Measurements from ENCODE around the gene CIAO2B.

DNA sequence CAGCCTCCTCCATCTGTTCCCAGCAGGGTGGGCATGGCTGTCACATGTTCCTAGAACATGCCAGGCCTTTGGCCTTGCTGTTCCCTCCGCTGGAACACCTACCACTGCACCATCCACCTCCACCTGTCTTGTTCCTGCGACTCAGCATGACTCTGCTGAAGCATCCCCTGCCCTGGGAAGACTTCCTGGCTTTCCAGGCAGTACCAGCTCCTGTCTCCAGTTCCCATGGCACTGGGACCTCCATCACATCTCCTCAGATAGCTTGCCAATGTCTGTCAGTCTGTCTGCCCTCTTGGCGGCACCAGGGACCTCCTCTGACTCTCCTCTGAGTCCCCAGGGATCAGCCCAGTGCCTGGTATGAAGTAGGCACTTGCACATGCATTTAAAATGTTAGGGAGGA lies 38.2 kb downstream of the CIAO2B start:
- TF ChIP-seq, protein P1, sequence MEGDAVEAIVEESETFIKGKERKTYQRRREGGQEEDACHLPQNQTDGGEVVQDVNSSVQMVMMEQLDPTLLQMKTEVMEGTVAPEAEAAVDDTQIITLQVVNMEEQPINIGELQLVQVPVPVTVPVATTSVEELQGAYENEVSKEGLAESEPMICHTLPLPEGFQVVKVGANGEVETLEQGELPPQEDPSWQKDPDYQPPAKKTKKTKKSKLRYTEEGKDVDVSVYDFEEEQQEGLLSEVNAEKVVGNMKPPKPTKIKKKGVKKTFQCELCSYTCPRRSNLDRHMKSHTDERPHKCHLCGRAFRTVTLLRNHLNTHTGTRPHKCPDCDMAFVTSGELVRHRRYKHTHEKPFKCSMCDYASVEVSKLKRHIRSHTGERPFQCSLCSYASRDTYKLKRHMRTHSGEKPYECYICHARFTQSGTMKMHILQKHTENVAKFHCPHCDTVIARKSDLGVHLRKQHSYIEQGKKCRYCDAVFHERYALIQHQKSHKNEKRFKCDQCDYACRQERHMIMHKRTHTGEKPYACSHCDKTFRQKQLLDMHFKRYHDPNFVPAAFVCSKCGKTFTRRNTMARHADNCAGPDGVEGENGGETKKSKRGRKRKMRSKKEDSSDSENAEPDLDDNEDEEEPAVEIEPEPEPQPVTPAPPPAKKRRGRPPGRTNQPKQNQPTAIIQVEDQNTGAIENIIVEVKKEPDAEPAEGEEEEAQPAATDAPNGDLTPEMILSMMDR (conservative IDR thresholded peaks at IDR 0.05; ENCODE audit: low read depth in 2 of 2), result no peak
- TF ChIP-seq, protein P2, sequence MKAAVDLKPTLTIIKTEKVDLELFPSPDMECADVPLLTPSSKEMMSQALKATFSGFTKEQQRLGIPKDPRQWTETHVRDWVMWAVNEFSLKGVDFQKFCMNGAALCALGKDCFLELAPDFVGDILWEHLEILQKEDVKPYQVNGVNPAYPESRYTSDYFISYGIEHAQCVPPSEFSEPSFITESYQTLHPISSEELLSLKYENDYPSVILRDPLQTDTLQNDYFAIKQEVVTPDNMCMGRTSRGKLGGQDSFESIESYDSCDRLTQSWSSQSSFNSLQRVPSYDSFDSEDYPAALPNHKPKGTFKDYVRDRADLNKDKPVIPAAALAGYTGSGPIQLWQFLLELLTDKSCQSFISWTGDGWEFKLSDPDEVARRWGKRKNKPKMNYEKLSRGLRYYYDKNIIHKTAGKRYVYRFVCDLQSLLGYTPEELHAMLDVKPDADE (IDR thresholded peaks at IDR 0.05), result no peak
- TF ChIP-seq POLR2AphosphoS5 (IDR thresholded peaks at IDR 0.05; ENCODE audit: low read depth) (no peak), EZH2 (IDR thresholded peaks at IDR 0.05; ENCODE audit: low read depth, unreplicated experiment) (no peak), NANOG (IDR thresholded peaks at IDR 0.05; ENCODE audit: borderline replicate concordance) (no peak), EZH2phosphoT487 (IDR thresholded peaks at IDR 0.05; ENCODE audit: unreplicated experiment) (no peak), JUNB (IDR thresholded peaks at IDR 0.05; ENCODE audit: unreplicated experiment) (no peak), ZNF331 (CRISPR knock-in tag; IDR thresholded peaks at IDR 0.05; ENCODE audit: low read depth) (no peak), CREB1 (CRISPR knock-in tag; IDR thresholded peaks at IDR 0.05; ENCODE audit: low read depth) (no peak)
- TF ChIP-seq, protein P3, sequence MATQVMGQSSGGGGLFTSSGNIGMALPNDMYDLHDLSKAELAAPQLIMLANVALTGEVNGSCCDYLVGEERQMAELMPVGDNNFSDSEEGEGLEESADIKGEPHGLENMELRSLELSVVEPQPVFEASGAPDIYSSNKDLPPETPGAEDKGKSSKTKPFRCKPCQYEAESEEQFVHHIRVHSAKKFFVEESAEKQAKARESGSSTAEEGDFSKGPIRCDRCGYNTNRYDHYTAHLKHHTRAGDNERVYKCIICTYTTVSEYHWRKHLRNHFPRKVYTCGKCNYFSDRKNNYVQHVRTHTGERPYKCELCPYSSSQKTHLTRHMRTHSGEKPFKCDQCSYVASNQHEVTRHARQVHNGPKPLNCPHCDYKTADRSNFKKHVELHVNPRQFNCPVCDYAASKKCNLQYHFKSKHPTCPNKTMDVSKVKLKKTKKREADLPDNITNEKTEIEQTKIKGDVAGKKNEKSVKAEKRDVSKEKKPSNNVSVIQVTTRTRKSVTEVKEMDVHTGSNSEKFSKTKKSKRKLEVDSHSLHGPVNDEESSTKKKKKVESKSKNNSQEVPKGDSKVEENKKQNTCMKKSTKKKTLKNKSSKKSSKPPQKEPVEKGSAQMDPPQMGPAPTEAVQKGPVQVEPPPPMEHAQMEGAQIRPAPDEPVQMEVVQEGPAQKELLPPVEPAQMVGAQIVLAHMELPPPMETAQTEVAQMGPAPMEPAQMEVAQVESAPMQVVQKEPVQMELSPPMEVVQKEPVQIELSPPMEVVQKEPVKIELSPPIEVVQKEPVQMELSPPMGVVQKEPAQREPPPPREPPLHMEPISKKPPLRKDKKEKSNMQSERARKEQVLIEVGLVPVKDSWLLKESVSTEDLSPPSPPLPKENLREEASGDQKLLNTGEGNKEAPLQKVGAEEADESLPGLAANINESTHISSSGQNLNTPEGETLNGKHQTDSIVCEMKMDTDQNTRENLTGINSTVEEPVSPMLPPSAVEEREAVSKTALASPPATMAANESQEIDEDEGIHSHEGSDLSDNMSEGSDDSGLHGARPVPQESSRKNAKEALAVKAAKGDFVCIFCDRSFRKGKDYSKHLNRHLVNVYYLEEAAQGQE (IDR thresholded peaks at IDR 0.05; ENCODE audit: unreplicated experiment), result no peak
- TF ChIP-seq, protein P4, sequence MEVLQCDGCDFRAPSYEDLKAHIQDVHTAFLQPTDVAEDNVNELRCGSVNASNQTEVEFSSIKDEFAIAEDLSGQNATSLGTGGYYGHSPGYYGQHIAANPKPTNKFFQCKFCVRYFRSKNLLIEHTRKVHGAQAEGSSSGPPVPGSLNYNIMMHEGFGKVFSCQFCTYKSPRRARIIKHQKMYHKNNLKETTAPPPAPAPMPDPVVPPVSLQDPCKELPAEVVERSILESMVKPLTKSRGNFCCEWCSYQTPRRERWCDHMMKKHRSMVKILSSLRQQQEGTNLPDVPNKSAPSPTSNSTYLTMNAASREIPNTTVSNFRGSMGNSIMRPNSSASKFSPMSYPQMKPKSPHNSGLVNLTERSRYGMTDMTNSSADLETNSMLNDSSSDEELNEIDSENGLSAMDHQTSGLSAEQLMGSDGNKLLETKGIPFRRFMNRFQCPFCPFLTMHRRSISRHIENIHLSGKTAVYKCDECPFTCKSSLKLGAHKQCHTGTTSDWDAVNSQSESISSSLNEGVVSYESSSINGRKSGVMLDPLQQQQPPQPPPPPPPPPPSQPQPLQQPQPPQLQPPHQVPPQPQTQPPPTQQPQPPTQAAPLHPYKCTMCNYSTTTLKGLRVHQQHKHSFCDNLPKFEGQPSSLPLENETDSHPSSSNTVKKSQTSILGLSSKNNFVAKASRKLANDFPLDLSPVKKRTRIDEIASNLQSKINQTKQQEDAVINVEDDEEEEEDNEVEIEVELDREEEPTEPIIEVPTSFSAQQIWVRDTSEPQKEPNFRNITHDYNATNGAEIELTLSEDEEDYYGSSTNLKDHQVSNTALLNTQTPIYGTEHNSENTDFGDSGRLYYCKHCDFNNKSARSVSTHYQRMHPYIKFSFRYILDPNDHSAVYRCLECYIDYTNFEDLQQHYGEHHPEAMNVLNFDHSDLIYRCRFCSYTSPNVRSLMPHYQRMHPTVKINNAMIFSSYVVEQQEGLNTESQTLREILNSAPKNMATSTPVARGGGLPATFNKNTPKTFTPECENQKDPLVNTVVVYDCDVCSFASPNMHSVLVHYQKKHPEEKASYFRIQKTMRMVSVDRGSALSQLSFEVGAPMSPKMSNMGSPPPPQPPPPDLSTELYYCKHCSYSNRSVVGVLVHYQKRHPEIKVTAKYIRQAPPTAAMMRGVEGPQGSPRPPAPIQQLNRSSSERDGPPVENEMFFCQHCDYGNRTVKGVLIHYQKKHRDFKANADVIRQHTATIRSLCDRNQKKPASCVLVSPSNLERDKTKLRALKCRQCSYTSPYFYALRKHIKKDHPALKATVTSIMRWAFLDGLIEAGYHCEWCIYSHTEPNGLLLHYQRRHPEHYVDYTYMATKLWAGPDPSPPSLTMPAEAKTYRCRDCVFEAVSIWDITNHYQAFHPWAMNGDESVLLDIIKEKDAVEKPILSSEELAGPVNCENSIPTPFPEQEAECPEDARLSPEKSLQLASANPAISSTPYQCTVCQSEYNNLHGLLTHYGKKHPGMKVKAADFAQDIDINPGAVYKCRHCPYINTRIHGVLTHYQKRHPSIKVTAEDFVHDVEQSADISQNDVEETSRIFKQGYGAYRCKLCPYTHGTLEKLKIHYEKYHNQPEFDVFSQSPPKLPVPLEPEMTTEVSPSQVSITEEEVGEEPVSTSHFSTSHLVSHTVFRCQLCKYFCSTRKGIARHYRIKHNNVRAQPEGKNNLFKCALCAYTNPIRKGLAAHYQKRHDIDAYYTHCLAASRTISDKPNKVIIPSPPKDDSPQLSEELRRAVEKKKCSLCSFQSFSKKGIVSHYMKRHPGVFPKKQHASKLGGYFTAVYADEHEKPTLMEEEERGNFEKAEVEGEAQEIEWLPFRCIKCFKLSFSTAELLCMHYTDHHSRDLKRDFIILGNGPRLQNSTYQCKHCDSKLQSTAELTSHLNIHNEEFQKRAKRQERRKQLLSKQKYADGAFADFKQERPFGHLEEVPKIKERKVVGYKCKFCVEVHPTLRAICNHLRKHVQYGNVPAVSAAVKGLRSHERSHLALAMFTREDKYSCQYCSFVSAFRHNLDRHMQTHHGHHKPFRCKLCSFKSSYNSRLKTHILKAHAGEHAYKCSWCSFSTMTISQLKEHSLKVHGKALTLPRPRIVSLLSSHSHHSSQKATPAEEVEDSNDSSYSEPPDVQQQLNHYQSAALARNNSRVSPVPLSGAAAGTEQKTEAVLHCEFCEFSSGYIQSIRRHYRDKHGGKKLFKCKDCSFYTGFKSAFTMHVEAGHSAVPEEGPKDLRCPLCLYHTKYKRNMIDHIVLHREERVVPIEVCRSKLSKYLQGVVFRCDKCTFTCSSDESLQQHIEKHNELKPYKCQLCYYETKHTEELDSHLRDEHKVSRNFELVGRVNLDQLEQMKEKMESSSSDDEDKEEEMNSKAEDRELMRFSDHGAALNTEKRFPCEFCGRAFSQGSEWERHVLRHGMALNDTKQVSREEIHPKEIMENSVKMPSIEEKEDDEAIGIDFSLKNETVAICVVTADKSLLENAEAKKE (CRISPR knock-in tag; IDR thresholded peaks at IDR 0.05), result no peak

Data from GM23338 (cell line).